GM18519 (cell line): ENCODE measurements around the gene EML2.
"Not testable (repeated sequence)": the region's sequence is repeated elsewhere in the genome, so short reads cannot be mapped to it uniquely, and the experiment has no call there.

Experiments used
- ATAC-seq: cut with Tn5 transposase; IDR thresholded peaks from one replicate; pipeline ENCODE4 v1.9.1; 2021; ENCODE audit warnings: mild to moderate bottlenecking, moderate library complexity; ENCODE audit not compliant: unreplicated experiment, low FRiP score

EML2 gene

DNA sequence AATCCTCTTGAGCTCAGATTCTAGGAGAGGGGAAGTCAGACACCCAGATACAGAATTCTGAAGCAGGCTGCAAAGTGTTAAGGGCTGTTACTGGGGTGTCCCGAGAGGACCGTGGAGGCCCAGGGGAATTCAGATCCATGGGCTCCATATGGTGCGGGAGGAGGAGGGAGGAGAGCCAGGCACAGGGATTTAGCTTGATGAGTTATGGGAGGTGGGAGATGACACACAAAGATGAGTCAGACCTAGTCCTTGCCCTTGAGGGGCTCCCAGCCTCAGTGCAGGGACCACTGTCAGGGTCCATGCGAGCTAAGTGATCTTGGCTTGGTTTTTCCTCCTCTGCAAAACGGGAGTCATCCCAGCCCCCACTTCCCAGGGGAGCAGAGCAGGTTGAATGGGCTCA, 14.4 kb upstream of the EML2 start:
- no peak for ATAC-seq

DNA sequence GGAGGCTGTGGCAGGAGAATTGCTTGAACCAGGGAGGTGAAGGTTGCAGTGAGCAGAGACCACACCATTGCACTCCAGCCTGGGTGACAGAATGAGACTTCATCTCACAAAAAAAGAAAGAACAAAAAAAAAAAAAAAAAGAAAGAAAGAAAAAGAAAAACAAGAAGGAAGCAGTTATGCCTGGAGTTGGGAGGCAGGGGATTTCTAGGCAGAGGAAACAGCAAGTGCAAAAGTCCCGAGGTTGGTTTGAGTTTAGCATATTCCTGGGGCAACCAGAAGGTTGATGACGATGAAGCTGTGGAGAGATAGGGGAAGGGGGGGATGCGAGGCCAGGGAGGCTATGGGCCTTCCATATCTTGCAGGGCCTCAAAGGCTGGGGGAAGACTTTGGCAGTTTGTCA, 11.5 kb upstream of the EML2 start:
- ATAC-seq: no peak

DNA sequence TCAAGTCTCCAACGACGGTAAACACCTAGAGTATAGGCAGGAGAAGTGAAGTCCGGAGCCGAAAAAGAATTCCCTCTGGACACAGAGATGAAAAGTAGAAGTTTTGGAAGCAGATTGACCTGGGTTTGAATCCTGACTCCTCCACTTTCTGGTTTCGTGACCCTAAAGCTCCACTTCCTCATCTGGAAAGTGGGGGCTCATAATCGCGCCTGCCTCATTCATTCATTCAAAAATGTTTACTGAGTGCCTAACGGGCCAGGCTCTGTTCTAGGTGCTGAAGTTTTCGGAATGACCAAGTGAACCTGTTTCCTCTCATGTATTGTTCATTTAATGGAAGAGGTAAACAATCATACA, 7.1 kb upstream of the EML2 start:
- no peak for ATAC-seq

DNA sequence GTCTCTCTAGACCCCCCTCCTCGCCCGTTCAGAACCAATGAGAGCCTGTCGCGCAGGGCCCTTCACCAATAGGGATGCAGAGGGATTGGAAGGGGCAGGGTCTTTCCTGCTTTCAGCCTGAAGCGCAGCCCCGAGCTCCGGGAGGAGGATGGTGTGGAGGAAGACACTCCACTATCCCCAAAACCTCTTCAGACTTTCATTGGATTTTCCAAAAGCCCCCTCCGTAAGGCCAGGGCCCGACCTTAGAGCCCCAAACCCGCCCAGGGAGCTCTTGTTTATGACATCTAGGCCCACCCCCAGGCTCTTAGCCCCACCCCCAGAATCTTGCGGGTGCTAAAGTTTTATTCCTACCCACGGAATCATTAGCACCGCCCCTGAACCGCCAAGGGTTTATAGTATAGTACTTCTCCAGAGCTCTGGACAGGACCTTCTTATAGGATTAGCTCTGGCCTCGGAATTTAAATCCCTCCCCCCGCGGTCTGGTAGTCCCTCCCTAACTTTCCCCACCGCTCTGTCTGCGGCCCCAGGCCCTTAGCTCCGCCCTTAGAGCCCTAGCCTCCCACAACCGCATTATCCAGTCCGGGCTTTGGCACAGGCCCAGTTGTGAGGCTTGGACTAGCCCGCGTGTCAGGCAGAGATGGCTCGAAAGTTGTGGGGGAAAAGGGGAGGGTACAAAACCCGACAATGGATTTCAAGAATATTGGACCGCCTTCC, 6.6 kb upstream of the EML2 start:
- ATAC-seq: no peak

DNA sequence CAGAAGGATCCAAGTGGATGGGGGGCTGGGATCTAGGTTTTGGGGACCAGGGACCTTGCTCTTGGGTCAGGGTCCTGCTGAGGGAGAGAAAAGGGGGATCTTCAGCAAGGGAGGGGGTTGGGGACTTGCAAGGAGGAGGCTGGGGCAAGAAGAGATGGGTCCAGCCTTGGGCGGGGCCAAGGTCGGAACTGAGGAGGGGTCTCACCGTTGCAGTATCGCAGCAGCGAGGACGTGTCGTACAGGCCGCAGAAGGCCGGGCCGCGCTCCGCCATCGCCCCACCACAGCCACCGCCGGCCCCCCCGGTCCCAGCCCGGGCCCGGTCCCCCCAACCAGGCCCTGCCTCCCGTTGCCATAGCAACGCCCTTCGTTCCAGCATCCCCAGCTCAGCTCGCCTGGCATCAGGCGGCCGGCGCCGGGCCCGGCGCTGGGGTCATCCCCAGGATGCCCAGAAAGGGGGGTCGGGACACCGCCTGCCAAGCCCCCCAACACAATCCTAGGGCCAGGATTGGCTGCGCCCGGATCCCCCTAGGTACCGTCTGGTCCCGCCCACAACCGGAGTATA, 6.0 kb upstream of the EML2 start:
- no peak for ATAC-seq

DNA sequence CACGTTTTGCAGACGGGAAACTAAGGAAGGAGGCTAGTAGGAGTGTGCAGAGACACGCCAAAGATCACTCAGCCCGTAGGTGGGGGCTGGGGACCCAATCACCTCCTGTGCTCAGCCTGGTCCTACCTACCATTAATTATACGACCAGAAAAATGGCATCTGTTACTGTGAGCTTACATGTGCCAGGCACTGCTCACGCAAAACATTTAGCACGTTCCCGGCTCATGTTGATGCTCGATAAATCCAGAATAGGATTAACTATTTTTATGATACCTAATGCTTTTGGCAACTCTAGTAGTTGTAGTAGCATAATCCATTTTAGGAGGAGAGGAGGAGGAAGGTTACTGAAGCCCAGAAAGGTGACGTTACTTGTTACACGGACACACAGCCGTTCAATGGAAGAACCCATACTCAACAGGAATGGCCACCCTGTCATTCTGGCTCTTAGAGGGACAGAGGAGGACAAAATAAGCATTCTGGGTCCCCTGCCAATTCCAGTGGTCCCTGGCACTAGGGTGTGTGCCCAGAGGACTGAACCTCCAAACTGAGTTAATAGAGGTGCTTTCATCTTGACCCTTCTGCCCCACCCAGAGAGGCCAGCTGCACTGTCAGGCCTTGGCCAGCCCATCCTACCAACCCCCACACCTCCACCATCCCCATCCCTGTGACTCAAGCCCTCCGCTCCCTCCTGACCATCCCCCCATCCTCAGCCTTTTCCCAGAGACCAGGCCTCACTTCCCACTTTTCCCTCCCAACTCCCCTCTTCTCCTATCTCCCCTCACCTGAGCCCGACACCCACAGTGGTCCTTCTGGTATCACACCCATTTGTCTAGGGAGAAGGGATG, 5.0 kb upstream of the EML2 start:
- ATAC-seq: no peak

DNA sequence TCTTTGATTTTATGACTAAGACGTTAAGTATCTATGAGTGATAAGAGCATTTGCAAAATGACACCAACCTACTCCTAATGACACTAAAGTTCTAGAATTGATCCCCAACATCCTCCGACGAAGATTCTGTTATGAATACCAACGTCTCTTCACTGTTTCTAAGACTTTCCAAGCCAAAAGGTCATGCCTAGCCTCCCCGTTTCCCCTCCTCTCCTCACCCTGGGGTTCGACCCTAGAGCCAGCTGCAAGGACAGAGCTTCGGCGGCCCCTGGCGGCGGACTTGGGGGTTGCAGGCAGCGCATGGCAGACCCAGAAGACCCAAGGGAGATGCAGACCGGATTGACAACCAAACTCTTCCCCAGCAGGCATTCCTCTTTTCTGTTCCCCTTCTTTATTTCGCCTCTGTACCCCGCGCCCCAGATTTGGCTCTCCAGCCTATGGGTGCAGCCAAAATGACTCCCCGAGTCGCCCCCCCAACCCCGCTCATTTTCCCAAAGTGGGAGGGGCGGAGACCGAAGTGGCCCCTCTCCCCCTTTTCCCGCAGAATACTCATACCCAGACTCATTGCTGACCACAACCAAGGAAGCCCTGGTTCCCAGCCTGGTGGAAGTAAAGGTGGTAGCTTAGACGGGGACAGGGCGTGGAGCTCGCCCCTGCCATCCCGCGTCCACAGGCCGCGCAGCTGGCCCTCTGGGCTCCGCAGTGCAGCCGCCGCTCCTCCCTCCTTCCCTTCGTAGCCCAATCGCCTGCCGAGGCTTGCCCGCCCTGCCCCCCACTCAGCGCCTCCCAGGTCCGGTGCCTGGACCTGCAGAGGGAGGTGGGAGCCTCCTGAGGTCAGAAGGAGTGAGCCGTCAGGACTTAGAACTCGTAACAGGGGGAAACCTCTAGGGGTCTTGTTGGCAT, 4.1 kb upstream of the EML2 start:
- ATAC-seq: no peak

DNA sequence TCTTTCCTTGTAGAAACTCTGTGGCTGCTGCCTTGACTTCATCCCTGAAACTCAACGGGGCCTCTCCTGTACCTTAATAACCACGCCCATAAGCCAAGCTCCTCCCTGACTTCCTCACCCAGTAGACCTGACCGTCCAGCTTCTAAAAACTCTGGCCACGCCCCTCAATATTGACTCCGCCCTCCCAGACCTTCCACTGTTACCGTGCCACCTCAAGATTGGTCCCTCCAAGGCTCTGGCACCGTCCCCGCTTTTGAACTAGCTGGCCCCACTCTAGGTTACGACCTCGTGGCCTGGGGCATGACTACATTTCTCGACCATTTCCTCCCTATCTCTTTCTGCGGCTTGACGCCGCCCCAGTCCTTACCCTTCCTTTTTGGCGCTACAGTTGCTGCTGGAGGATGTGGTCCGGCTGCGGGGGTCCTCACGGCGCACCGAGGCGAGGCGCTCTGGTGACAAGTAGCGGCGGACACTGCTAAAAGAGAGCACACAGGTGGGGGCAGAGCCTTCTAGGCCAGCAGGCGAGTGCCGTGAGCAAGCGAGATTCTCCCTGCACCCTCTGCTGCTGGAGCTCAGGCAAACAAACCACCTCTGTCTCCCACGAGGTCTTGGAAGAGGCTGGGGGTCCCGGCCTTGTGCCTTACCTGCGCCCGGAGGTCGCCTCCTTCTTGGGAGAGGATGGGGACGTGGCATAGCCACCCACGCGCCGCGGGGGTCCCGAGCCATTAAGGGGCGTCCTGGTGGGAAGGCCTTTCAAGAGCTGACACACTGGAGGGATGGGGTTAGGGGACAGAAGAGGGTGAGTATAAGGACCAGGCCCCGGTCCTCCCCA, 2.3 kb upstream of the EML2 start:
- ATAC-seq: no peak

DNA sequence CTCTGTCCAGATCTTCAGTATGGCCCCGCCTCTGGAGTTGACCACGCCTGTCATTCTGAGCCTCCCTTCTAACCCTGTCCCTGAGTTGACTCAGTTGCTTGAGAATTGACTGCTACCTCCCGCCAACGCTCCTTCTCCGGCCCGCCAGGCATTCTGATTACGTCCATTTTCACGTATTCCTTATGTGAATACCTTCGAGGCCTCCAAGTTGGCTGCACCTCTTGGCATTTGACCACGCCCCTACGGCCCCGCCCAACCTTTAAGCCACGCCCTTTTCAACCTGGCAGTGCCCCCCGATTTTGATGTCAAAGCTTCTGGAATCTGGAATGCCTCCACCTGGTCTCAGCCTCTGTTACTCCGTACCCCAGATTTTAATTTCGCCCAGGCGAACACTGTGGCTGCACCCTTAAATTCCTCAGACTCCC, 1.7 kb upstream of the EML2 start:
- ATAC-seq: no peak

DNA sequence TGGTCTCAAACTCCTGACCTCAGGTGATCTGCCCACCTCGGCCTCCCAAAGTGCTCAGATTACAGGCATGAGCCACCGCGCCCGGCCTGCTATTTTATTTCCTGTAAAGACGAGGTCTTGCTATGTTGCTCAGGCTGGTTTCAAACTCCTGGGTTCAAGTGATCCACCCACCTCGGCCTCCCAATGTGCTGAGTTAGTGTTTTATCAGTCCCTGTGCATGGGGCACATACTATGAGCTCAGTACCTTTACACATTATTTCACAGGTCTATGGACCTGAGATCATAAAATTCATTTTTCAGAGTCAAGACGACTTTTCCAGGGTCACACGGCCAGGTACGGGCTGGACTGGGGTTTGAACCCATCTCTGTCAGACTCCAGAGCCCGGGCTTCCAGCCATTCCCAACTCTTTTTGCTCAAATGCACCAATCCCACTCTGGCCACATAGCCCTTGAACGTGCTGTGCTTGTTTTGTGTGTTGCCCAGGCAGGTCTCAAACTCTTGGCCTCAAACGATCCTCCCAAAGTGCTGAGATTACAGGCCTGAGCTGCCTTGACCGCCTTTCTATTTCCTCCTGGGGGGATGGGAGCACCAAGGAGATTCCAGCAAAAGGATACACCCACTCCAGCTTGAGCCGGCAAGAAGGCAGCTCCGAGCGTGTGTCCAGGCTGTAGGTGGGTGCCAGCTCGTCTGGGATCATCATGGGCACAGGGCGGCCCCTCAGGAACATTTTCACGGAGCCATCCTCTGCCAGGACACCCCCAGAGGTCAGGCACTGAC, 1.1 kb downstream of the EML2 start:
- ATAC-seq: no peak

DNA sequence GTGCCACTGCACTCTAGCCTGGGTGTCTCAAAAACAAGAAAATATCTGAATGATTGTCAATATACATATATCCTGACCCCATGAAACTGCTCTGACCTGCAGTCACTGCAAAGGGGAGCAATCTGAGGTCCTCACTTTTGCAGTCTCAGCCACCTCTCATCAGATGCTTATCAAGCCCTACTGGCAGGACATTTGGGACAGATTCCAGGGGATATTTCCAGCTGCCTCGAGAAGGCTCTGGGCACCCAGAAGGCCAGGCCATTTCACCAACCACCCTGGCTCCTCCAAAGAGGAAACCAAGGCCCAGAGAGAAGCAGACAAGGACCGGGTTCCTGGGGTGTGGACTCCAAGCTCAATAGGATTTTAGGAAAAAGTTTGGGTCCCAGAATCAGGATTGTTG, 2.3 kb downstream of the EML2 start:
- ATAC-seq: no peak

DNA sequence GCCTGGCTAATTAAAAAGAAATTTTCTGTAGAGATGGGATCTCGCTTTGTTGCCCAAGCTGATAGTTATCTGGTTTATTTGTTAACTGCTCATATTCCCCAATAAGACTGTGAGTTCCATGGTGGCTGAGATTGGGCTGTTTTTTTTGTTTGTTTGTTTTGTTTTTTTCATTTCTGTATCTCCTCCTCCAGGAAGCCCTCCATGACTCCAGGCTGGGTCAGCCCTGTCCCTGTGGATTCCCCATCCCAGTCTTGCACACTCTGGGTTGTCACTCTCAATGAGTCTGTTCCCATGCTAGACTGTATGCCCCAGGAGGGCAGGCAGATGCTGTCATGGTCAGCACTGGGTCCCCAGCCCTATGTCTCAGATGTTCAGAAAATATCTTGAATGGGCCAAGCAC, 2.9 kb downstream of the EML2 start:
- no peak for ATAC-seq

DNA sequence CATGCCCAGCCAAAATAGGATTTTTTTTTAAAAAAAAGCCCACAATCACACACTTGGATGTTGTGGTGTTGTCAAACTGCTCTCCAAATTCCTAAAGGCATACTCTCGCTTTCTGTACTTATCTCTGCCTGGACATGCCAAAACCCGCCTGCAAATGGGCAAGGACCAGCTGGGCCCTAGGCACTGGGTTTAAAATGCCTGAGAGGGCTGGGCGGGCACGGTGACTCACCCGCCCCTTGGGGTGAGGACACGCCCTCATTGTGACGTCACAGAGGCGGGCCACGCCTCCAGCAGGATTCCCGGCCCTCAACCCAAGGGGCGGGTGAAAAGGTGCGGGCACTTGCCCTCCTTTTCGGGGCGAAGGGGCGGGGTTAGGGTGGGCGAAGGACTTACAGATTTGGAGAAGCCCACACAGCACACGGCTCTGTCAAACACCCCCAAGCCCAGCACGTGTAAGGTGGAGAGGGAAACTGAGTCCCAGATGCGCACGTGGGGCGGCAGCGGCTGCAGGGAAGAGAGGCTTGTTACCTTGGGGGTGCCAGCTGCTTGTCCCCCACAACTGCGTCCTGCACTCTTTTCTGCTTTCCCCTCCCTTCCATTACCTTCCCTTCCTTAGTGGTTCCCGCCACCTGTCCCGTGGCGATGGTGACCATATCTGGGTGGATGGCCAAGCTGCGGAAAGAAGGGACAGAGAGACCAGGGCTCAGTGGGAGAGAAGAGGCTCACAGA, 6.6 kb downstream of the EML2 start:
- no peak for ATAC-seq

DNA sequence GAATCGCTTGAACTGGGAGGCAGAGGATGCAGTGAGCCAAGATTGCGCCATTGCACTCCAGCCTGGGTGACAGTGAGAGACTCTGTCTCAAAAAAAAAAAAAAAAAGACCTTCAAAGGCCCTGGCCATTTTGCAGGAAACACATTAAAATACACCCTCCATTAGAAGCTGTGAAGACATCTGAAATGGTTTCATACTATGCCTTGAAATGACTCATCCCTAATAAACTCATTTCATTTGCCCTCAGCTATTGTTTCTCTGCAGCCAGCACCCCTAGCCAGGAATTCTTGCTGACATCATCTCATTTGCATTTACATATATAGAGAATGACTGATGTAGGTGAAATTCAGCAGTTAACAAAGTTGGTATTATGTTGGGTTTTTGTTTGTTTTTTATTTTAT, 8.7 kb downstream of the EML2 start:
- ATAC-seq: no peak

DNA sequence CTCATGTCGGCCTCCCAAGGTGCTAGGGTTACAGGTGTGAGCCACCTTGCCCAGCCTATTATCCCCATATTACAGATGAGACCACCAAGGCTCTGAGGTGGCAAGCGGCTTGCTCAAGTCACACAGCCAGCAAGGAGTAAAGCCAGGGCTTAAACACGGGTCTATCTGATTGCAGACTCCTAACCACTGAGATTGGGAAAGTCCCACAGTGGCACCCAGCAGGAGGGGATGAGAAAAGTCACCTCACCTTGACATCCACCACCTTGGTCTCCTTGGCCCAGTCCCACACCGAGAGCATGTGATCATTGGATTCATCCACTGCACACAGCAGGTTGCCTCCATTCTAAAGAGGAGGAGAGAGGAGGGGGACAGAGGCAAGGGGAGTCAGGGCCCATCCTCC, 9.5 kb downstream of the EML2 start:
- ATAC-seq: no peak

DNA sequence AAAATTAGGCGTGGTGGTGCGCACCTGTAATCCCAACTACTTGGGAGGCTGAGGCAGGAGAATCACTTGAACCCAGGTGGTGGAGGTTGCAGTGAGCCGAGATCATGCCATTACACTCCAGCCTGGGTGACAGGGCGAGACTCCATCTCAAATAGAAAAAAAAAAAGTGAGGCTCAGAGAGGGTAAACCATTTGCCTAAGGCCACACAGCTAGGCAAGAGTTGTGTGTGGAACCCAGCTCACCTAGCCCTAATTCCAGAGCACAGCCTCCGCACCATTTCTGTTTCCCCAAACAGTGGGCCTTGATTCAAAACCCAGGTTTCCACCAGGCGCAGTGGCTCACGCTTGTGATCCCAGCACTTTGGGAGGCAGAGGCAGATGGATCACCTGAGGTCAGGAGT, 11.0 kb downstream of the EML2 start:
- ATAC-seq: not testable (repeated sequence)

DNA sequence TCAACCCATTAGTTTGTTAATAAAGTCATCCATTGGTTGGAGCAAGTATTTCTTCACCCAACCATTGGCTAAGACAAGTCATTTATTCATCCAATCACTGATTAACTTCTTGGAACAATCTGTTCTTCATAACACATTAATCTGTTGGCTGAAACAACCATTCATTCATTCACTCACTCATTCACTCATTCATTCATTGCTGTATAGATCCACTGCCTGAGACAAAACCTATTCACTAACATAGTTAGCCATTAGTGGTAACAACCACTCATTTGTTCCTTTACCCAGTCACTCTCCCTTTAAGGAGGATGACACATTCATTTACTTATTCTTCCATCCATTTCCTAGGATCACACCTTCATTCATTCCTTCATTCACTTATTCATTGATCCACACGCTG, 15.2 kb downstream of the EML2 start:
- ATAC-seq: no peak

DNA sequence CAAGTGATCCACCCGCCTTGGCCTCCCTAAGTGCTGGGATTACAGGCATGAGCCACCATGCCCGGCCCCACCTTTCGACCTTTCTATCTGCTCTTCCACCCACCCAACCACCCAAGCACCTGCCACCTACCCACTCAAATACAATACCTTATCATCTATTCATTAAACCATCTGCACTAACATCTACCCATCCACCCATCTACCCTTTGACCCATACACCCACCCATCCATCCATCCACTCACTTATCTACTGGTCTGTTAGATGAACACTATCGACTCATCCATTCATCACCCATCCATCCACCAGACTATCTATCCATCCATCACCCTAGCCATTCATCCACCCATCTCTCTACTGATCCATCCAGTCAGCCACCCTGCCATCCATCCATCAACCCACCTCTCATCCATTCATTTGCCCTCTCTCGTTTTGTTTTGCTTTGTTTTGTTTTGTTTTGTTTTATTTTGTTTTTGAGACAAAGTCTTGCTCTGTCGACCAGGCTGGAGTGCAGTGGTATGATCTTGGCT, 17.2 kb downstream of the EML2 start:
- no peak for ATAC-seq
